ENCODE measurements around the gene C5.
"Not testable (repeated sequence)": the region's sequence is repeated elsewhere in the genome, so short reads cannot be mapped to it uniquely, and the experiment has no call there.

C5 gene

DNA sequence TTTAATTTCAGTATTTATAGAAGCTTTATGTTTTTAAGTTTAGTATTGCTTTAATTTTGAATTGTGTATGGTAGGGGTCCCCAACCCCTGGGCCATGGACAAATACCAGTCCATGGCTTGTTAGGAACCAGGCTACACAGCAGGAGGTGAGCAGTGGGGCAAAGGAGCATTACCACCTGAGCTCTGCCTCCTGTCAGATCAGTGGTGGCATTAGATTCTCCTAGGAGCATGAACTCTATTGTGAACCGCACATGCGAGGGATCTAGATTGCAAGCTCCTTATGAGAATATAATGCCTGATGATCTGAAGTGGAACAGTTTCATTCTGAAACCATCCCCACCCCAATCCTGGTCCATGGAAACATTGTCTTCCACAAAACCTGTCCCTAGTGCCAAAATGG lies 1.9 kb downstream of the C5 start:
- no peak for DNase-seq

DNA sequence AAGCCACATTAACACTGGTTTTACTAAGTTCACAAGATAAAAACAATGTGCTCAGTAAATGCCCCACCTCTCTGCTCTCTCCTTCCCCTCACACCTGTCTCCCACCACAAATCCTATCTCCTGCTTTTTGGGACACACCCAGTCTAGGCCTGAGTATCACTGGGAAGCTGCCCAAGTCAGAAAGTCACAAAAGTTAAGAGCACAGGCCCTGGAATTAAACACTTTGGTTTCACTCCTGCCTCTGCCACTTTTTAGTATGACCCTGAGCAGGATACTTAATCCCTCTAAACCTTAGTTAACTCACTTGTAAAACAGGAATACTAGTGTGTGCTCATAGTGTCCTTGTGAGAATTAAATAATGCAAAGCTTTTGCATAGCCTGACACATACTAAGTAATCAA lies 11.3 kb downstream of the C5 start:
- DNase-seq = no peak

DNA sequence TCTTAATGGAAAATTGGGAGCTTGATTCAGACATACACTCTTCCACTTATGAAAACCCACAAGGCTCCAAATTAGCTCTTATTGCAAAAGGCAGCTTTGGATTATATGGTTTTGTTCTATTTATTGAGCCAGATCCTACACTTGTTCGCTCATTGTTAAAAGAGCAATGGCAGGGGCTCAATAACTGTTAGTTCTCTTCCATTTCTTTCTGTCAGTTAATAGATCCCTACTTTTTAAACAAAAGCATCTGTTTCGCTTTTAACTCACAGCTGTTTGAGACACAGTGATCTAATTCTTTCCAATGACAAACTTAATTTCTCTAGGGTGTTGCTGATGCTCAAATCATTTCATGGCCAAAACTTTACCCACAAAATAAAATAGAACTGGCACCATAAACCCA lies 11.7 kb downstream of the C5 start:
- DNase-seq = no peak

DNA sequence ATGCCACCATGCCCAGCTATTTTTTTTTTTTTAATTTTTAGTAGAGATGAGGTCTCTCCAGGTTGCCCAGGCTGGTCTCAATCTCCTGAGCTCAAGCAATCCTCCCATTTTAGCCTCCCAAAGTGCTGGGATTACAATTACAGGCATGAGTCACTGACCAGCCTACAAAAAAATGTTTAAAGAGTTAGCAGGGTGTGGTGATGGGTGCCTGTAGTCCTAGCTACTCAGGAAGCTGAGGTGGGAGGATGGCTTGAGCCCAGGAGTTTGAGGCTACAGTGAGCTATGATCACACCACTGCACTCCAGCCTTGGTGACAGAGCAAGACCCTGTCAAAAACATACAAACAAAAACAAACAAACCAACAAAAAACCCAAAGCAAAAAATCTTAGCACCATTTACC lies 14.4 kb downstream of the C5 start:
- not testable (repeated sequence) for DNase-seq

DNA sequence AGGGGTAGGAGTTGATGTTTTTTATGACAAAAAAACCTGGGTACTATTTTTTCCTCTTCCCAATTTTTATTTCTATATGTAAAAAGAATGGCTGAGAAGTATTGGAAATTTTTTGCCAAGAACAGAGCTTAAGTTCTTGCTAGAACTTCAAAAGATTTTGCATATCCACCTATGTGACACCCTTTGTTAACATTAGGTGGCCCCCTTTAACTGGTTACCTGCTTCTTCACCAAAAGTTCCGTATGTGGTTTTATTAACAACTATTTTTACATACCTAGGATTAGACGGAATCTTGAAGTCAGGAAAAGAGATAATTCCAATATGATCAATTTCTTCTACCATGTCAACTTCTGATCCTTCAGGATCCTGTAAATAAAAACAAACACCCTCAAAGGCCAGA lies 15.5 kb downstream of the C5 start:
- no peak for DNase-seq

DNA sequence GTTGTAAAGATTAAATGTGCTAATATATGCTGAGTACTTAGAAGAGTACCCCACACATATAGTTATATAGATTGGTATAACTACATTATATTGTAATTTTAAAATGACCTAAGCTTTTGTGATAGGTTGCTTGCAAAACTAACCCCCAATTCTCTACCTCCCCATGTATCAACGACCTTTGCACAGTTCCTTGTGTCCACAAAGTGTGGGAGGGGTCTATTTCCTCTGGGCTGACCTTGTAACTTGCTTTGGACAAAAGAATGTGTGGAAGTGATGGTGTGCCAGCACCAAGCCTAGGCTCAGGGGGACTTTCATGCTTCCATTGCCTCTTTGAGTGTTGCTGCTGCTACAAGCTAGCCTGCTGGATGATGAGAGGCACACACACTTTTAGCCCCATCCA lies 20.6 kb downstream of the C5 start:
- DNase-seq = no peak

DNA sequence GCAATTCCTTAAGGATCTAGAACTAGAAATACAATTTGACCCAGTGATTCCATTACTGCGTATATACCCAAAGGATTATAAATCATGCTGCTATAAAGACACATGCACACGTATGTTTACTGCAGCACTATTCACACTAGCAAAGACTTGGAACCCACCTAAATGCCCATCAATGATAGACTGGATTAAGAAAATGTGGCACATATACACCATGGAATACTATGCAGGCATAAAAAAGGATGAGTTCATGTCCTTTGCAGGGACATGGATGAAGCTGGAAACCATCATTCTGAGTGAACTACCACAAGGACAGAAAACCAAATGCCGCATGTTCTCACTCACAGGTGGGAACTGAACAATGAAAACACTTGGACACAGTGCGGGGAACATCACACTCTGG lies 21.8 kb downstream of the C5 start:
- not testable (repeated sequence) for DNase-seq

DNA sequence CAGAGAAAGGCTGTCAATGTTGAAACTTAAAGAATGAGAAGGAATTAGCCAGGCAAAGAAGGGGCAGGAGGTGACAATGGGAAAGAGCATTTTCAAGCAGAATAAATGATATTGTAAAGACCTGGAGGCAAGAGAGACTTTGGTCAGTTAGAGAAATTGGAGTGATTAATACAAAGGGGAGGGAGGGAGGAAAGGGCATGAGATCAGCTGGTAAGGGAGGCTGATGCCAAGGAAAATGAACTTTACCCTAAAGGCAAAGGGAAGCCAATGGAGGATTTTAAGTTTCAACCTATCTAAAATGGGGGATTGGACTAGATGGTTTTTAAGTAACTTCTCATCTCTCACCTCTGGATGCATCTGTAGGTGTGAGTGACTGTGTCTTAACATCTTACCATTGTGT lies 23.3 kb downstream of the C5 start:
- DNase-seq = no peak

DNA sequence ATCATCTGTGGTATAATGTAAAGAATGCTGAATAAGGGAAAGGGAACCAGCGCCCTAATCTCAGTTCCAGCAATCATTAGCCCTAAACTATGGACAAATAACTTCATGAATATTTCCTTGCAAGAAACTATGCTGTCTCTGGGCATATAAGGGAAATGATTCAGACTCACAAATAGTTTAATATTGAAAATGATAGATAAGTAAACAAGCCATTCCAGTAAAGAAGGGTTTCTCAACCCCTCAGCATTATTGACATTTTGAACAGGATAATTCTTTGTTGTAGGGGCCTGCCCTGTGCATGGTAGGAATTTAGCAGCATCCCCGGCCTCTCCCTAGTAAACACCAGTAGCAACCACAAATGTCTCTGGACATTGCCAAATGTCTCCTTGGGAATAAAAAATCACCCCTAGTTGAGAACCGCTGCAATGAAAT lies 23.8 kb downstream of the C5 start:
- DNase-seq = no peak

DNA sequence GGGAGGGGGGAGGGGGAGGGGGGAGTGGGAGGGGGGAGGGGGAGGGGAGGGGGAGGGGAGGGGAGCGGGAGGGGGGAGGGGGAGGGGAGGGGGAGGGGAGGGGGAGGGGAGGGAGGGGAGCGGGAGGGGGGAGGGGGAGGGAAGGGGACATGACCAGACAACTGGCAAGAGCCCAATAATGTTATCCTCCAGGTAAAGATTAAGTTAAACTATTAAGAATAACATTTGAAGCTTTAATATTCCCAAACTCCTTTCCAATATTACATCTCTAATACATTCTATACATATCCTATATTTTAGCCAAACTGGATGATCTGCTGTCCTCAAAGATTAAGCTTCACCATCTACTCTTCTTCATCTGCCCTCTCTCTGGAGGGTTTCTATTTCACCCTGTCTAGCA lies 25.8 kb downstream of the C5 start:
- DNase-seq = no peak

DNA sequence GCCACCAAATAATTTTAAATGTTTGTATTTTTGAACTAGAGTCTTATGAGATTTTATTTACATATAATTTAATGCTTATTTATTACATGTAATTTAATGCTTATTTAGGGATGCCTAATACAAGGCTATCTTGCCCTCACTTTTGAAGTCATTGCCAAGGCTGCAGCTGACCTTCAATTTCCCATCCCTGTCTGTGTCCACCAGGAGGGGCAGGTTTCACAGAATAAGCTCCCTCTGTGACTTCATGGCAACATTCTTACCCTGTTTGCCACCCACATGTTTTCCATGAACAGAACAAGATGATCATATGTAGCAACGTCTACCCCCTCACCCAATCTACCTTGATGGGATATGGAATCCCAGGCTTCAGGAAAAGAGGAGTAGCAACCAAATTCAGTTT lies 27.0 kb downstream of the C5 start:
- DNase-seq = no peak

DNA sequence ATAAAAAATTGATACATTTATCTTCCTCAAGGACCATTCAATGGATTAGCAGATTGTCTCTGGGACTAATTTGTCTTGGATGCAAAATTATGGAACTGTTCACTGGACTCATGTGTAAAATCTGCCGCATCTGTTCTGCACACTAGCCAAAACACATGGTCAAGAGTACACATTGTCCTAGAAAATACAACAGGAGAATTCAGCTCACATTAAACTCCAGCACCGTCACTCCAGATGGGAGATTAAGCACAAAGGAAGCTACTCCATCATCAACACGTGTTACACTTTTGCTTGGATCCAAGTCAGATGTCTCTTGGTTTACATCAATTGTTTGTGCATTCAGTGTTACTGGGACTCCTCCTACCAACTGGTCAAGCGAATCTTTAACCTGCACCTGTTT lies 28.8 kb downstream of the C5 start:
- no peak for DNase-seq

DNA sequence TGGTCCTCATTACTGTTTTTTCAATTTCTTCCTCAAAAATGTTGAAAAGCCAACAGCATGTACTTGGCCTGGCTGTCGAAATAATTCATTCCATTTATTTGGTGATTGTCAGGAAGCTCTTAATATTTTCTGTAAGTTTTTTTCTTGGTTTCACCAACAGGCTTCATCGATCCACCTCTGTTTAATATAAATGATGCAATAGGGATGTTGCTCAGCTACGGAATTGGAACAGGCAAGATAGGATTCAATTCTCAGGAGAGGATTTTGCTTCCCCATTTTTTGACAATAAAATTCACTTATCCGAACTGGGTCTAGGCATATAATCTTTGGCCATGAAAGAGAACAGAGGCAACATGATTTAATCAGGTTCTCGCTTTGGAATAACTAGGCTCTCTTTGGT lies 30.8 kb downstream of the C5 start:
- DNase-seq = no peak

DNA sequence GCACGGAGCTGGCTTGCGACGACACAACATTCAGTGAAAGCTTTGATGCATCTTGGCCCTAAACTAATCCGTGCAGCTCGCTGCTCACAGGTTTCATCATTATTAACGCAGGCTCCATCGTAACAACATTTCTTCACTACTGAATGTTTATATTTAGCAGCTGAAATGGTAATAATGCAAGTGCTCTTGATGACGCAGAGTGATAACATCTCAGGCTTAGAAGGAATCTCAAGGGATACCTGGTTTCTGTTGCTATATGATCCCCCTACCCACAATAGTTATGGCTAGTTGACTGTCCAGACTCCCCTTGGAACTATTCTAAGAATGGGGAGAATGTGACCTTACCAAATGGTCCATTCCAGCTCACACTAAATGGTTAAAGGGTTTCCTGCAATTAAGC lies 36.2 kb downstream of the C5 start:
- peak; percentile 68 for DNase-seq

DNA sequence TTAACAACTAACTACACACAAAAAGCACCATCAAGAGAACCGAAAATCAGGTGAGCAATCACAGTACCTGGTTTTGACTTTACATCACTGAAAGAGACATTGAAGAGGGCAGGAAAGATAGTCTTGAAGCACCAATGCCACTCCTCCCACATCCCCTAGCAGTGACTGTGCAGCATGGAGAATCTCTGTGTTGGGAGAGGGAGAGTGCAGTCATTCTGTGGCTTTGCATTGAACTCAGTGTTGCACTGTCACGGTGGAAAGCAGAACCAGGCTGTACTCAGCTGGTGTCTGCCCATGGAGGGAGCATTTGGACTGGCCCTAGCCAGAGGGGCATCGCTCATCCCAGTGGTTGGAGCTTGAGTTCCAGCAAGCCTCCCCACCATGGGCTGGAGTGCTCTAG lies 40.4 kb downstream of the C5 start:
- DNase-seq = peak; percentile 64

DNA sequence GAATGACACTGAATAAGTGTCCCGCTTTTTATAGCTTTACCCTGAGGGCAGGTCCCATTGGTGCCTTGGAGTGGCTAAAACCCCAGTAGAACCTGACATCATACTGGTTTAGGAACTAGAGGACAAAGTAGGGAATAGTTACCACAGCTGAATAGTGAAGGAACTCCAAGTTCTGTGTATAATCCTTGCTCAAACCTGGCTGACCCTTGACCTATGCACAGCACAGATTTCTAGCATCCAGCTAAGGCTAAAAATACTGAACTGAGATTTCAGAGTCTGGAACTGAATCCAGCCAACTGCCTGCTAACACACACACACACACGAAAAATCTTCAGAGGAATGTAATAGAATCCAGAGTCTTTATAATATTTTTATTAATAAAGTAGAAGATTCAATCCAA lies 50.8 kb downstream of the C5 start:
- DNase-seq = no peak

DNA sequence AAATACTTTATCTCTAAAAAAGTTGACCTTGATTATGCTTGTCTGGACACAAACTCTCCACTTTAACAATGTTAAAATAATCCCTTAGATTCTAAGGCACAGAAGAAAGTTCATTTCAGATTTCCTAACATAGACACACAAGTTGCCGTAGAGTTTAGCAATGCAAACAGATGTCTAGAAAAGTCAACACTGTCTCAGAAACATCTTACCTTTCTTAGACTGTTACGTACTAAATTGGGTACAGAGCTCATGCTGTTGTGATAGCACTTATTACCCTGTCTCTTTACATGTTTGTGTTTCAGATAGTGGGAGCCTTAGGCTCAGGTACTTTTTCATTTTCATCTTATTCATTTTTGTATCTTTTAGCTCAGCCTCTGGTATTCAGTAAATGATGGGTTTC lies 52.0 kb downstream of the C5 start:
- no peak for DNase-seq

DNA sequence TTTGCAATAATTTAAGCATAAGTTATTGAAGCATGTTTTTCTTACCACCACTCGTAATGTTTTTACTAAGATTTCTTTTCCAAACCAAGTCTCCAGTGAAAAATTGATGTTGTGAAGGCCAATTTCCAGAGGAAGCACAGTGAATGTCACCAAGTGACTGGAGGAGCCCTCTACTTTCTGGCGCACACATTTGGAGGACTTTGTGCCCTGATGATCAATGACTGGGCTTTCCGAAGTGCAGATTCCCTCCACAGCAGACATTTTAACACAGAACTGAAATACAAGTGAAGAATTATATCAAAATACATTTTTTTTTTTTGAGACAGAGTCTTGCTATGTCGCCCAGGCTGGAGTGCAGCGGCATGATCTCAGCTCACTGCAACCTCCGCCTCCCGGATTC lies 52.6 kb downstream of the C5 start:
- no peak for DNase-seq

DNA sequence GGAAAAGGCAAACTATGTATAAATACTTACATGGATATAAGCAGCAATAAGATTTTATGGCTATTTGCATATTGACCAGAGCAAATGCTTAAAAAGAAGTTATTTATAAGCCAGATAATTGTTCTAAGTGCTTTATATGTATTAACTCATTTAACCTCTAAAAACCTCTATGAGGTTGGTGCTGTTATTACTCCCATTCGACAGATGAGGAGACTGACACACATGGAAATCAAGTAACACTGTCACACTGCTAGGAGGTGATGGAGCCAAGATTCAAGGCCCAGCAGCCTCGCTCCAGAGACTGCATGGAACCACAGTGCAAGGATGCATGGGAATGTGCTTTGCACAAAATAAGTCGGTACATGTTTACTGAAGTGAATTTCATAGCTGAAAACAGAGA lies 53.7 kb downstream of the C5 start:
- no peak for DNase-seq

DNA sequence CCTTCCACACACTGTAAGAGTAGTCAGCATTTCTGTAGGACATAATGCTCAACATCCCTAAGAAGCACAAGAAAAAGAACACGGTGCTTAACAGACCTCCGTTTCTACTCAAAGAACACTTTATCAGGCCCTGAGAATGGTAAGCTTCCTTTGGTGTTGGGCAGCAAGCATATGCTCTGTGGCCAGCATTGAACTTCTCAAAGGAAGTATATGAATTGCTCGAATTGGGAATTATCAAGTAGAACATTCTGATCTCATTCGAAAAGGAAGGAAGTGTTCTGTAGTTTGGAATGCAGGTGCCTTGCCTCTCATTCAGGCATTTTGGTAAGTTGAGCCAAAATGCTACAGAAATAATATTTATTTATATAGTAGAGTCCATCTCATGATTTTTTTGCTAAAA lies 61.0 kb downstream of the C5 start:
- DNase-seq = no peak

DNA sequence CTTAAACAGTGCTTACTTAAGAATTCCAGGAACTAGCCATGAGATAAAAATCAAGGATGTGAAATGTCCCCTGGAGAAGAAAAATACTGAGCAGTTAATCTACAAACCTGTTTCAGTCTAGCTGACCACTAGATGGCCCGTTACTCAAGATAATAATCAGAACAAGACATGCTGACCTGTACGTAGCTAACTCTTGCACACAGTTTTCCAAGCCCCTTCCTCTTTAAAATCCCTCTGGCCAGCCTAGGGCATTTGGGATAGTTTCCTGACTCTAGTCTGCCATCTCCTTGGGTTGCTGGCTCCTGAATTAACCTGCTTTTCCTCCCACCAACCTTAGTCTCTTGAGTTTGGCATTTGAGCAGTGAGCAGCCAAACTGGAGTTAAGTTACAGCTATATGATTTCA lies 64.3 kb downstream of the C5 start:
- DNase-seq = peak; percentile 68

DNA sequence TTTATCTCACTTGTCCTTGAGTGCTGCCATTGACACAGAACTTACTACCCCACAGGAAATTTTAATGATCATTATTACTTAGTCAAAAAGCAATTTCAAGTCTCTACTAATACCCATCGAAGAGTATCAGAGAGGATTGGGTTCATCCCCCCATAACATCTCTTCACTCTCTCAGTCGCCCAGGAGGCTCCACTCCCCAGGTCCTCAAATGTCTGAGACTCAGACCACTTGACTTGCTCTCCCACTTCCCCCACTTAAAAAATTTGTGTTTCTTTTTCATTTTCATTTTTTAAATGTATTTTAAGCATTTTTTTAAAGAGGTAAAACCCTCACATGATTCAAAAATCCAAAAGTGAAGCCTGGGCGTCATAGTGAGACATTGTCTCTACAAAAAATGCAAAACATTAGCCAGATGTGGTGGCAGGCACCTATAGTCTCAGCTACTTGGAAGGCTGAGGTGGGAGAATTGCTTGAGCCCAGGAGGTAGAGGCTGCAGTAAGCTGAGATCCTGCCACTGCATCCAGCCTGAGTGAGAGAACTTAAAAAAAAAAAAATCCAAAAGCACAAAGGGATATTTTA lies 66.7 kb downstream of the C5 start:
- DNase-seq = no peak

DNA sequence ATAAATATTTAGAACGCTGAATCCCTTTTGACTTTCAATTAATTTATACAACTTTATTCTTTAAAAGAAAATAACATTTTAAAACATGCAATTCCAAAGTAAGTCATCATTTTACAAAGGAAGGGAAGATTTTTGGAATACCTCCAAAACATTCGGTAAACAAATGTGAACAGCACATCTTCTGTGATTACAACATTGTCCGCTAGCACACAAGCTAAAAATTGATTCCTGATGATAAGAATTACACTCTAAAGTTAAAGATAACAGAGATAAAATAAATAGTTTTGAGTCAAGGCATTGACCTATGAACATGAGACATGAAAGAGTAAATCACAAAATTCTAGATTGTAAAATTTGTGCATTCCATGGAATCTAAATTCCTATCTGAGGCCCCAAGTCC lies 67.2 kb downstream of the C5 start:
- DNase-seq = no peak

DNA sequence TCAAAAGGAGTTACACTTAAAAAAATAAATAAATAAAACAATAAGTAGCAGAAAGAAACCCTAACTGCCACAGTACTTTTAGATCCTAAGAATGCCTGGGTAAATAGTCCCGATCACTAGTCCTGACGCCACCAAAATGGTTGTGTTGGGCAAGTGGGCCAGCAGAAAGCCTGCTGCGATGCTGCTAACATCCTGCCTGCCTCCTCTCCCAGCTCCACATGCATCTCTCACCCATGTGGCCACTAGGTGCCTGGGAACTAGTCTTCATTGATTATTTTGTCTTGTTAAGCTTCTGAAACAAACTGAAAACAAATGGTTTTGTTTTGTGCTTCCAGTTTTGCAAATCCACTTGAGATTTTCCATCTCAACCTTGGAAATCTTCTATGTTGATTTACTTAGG lies 69.1 kb downstream of the C5 start:
- peak; percentile 55 for DNase-seq

DNA sequence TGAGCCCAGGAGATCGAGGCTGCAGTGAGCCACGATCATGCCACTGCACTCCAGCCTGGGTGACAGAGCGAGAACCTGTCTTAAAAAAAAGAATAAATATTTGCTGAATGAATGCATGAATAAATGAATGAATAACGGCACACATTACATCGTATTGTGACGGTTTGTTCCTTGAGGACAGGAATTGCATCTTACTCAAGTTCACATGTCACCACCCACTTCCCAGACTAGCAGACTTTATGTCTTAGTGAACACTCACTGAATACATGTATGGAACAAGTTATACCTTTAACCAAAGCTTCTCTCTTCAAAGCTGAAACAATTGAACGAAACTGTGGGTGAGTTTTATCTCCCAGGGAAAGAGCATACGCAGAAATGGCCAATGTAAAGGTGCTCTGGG lies 70.3 kb downstream of the C5 start:
- DNase-seq = no peak

DNA sequence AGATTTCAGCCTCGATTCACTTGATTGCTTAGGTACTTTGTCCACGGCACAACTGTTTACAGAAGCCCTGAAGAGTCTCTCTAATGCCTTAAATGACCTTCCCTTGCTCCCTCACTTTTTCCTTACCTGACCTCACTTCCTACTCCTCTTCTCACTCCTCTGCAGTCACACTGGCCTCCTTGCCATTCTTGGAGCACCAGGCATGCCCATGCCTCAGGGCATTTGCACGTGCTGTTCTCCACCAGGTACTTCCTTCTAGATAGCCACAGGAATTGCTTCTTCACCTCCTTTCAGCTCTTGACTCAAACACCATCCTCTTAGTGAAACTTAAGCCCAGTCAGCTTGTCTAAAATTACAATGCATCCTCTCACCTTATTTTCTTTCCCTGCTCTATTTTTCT lies 71.1 kb downstream of the C5 start:
- no peak for DNase-seq
